Hepatocyte (in vitro differentiated cells): ENCODE data around the gene ZSCAN26. TPM values are rescaled to one million over a fixed set of nuclear protein-coding genes. Genes with fewer than 3 reads are reported as not detected.

ENCODE experiments used
- DNase-seq: peaks from one replicate; pipeline ENCODE4 v3.0.0-alpha.2; 2016; ENCODE audit warnings: low spot score
- H2AFZ ChIP-seq: fragments of 200-600 bp; sonication (generic); 2 replicates; pipeline ENCODE4 v1.6.0; 2016; ENCODE audit warnings: antibody characterized with exemption, mild to moderate bottlenecking
- H3K27ac ChIP-seq: fragments of 200-600 bp; sonication (generic); 2 replicates; pipeline ENCODE4 v1.5.1; 2016; ENCODE audit warnings: mild to moderate bottlenecking
- H3K27me3 ChIP-seq: fragments of 200-600 bp; sonication (generic); 2 replicates; pipeline ENCODE4 v1.6.1; 2016
- H3K36me3 ChIP-seq: fragments of 200-600 bp; sonication (generic); replicated peaks from 2 replicates; pipeline ENCODE4 v1.5.1; 2016; ENCODE audit warnings: low read depth; ENCODE audit not compliant: insufficient read depth
- H3K4me1 ChIP-seq: fragments of 200-600 bp; sonication (generic); 2 replicates; pipeline ENCODE4 v1.5.1; 2016; ENCODE audit warnings: mild to moderate bottlenecking, moderate library complexity; ENCODE audit not compliant: insufficient read depth
- H3K4me2 ChIP-seq: fragments of 200-600 bp; sonication (generic); 2 replicates; pipeline ENCODE4 v1.6.0; 2016
- H3K4me3 ChIP-seq: fragments of 200-600 bp; sonication (generic); 2 replicates; pipeline ENCODE4 v1.5.1; 2016; ENCODE audit warnings: mild to moderate bottlenecking
- H3K79me2 ChIP-seq: fragments of 200-600 bp; sonication (generic); 2 replicates; pipeline ENCODE4 v1.6.0; 2017; ENCODE audit warnings: mild to moderate bottlenecking
- H3K9me2 ChIP-seq: fragments of 200-600 bp; sonication (generic); replicated peaks from 2 replicates; pipeline ENCODE4 v1.6.0; 2017; ENCODE audit warnings: mild to moderate bottlenecking; ENCODE audit not compliant: insufficient read depth
- H3K9me3 ChIP-seq: fragments of 200-600 bp; sonication (generic); 2 replicates; pipeline ENCODE4 v1.5.1; 2016; ENCODE audit warnings: low read depth, mild to moderate bottlenecking
- H4K20me1 ChIP-seq: fragments of 200-600 bp; sonication (generic); 2 replicates; pipeline ENCODE4 v1.6.0; 2016; ENCODE audit warnings: mild to moderate bottlenecking; ENCODE audit not compliant: insufficient read depth, poor library complexity, severe bottlenecking
- CTCF ChIP-seq: fragments of 200-600 bp; sonication (generic); IDR thresholded peaks from 2 replicates; pipeline ENCODE4 v1.5.1; 2016; ENCODE audit warnings: antibody characterized with exemption, mild to moderate bottlenecking; ENCODE audit not compliant: poor library complexity
- EZH2 ChIP-seq: fragments of 200-600 bp; sonication (generic); IDR thresholded peaks from 2 replicates; pipeline ENCODE4 v1.6.1; 2016; ENCODE audit warnings: antibody characterized with exemption, mild to moderate bottlenecking, borderline replicate concordance
- EZH2phosphoT487 ChIP-seq: fragments of 200-600 bp; sonication (generic); IDR thresholded peaks from one replicate; pipeline ENCODE4 v1.6.1; 2018; ENCODE audit warnings: antibody characterized with exemption, mild to moderate bottlenecking, low read depth, moderate library complexity; ENCODE audit not compliant: unreplicated experiment, severe bottlenecking
- WGBS: methylation state at CpG from one replicate; pipeline ENCODE4 v1.1.6; 2016; ENCODE audit warnings: low lambda C conversion rate; ENCODE audit errors: missing lambda C conversion rate; 5-methylcytosine and 5-hydroxymethylcytosine counted together
- polyA plus RNA-seq: library from polyadenylated mRNA; unstranded; fragments of >200 nt; fragmentation: Nextera tagmentation; extraction: Ambion mirVana; gene quantifications from 2 replicates; pipeline ENCODE4 v1.2.1, GENCODE V29; 2016
- total RNA-seq: library from RNA; depleted of rRNA; stranded (reverse); fragments of >200 nt; gene quantifications from 2 replicates; pipeline ENCODE4 v1.2.3, GENCODE V29; 2014

The ZSCAN26 gene
- total and polyA plus RNA-seq, 2 experiments from 2014 or later: 7.8 to 14.7 TPM

- TF ChIP-seq CTCF (no peak), EZH2 (no peak), EZH2phosphoT487 (no peak)
- no peak overlapping the region for H3K4me2 ChIP-seq
- WGBS: 91% methylated on average over 1 of the region's 1 CpG
- no peaks in the 10 kb centered on the region for H3K9me3 ChIP-seq
- no peaks in the 10 kb centered on the region for H4K20me1 ChIP-seq
- H3K27ac ChIP-seq: no peak overlapping the region
- H3K79me2 ChIP-seq: no peaks in the 10 kb centered on the region
- H3K9me2 ChIP-seq: no peaks in the 10 kb centered on the region
- H3K36me3 ChIP-seq: no peaks in the 10 kb centered on the region
- no peaks in the 10 kb centered on the region for H3K27me3 ChIP-seq
- H2AFZ ChIP-seq: no peak overlapping the region
- H3K4me1 ChIP-seq: no peaks in the 10 kb centered on the region
- no peak overlapping the region for H3K4me3 ChIP-seq
- DNase-seq: no peak
These were observed 26.5 kb upstream of the ZSCAN26 start for GRCh38 chr6:28240471-28240870.

GRCh38 chr6:28243946-28244345 lies 23.0 kb upstream of the ZSCAN26 start:
- TF ChIP-seq EZH2 (no peak), EZH2phosphoT487 (no peak)
- Histone ChIP-seq H2AFZ (no peak overlapping the region), H3K36me3 (no peaks in the 10 kb centered on the region), H3K9me2 (no peaks in the 10 kb centered on the region), H3K79me2 (no peaks in the 10 kb centered on the region), H3K4me3 (no peak overlapping the region), H3K27ac (no peak overlapping the region), H3K4me1 (no peaks in the 10 kb centered on the region), H3K9me3 (no peaks in the 10 kb centered on the region), H3K4me2 (no peak overlapping the region), H3K27me3 (no peaks in the 10 kb centered on the region), H4K20me1 (no peaks in the 10 kb centered on the region)
- 96% methylated on average over 3 of the region's 3 CpGs for WGBS
- no peak for DNase-seq

GRCh38 chr6:28245206-28245941 lies 21.6 kb upstream of the ZSCAN26 start:
- DNase-seq: no peak
- no peak overlapping the region for H2AFZ ChIP-seq
- H3K79me2 ChIP-seq: peaks cover 12% of the 10 kb centered on the region
- H3K36me3 ChIP-seq: no peaks in the 10 kb centered on the region
- H4K20me1 ChIP-seq: no peaks in the 10 kb centered on the region
- H3K27me3 ChIP-seq: no peaks in the 10 kb centered on the region
- 97% methylated on average over 6 of the region's 6 CpGs for whole genome bisulfite sequencing
- H3K9me3 ChIP-seq: no peaks in the 10 kb centered on the region
- peaks cover 3% of the 10 kb centered on the region for H3K4me1 ChIP-seq
- no peak overlapping the region for H3K27ac ChIP-seq
- H3K9me2 ChIP-seq: no peaks in the 10 kb centered on the region
- TF ChIP-seq CTCF: no peak
- no peak for TF ChIP-seq EZH2phosphoT487
- no peak for TF ChIP-seq EZH2
- H3K4me3 ChIP-seq: no peak overlapping the region
- H3K4me2 ChIP-seq: no peak overlapping the region

GRCh38 chr6:28248916-28249315 lies 18.0 kb upstream of the ZSCAN26 start:
- Histone ChIP-seq H3K9me3 (no peaks in the 10 kb centered on the region), H4K20me1 (no peaks in the 10 kb centered on the region), H3K9me2 (no peaks in the 10 kb centered on the region), H2AFZ (no peak overlapping the region), H3K79me2 (peaks cover 21% of the 10 kb centered on the region), H3K4me2 (no peak overlapping the region), H3K4me1 (peaks cover 11% of the 10 kb centered on the region), H3K4me3 (no peak overlapping the region), H3K36me3 (no peaks in the 10 kb centered on the region), H3K27me3 (no peaks in the 10 kb centered on the region), H3K27ac (no peak overlapping the region)
- TF ChIP-seq CTCF (no peak), EZH2 (no peak), EZH2phosphoT487 (no peak)
- WGBS: 65% methylated on average over 1 of the region's 1 CpG
- no peak for DNase-seq
